ENCODE results near the gene TYW5.

- no peak for TF ChIP-seq ARNT (IDR thresholded peaks at IDR 0.05)
- TF ChIP-seq NFRKB (IDR thresholded peaks at IDR 0.05), result no peak
- no peak for TF ChIP-seq HDGF (IDR thresholded peaks at IDR 0.05; ENCODE audit: borderline replicate concordance)
- TF ChIP-seq CTBP1 (IDR thresholded peaks at IDR 0.05; ENCODE audit: borderline replicate concordance), result no peak
- no peak for TF ChIP-seq FOXK2 (IDR thresholded peaks at IDR 0.05)
- TF ChIP-seq LEF1 (IDR thresholded peaks at IDR 0.05; ENCODE audit: borderline replicate concordance), result no peak
- no peak for TF ChIP-seq BHLHE40 (IDR thresholded peaks at IDR 0.05; ENCODE audit: borderline replicate concordance)
- TF ChIP-seq TARDBP (IDR thresholded peaks at IDR 0.05), result no peak
- TF ChIP-seq ELF4 (IDR thresholded peaks at IDR 0.05), result no peak
- TF ChIP-seq FOXM1 (IDR thresholded peaks at IDR 0.05; ENCODE audit: borderline replicate concordance), result no peak
- TF ChIP-seq SP1 (IDR thresholded peaks at IDR 0.05), result no peak
Measured at GRCh38 chr2:199989822-199990221, 34.5 kb upstream of the TYW5 start.

All from HEK293T (cell line).